ENCODE data around the gene CADM3.

Gene CADM3

DNA sequence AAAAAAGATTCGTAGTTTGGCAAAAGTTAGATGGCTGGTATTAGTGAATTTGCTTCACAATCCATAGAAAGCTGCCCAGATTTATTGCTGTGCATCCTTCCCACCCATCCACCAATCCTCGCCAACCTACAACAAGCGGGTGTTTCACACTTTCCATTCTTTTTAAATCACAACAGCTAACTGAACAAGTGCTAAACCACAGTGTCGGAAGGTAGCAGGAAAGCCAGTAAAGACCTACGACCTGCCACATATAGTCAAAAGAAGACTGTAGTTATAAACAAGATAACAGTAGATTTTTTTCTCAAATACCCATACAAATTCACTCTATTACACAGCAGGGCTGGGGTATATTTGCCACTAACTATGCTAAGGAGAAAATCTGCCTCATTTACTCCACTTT, 47.8 kb upstream of the CADM3 start:
- ATAC-seq: no peak
- TF ChIP-seq ZFP3 (CRISPR knock-in tag; IDR thresholded peaks at IDR 0.05) (no peak), ZNF565 (CRISPR knock-in tag; conservative IDR thresholded peaks at IDR 0.05; ENCODE audit: low read depth) (no peak)

DNA sequence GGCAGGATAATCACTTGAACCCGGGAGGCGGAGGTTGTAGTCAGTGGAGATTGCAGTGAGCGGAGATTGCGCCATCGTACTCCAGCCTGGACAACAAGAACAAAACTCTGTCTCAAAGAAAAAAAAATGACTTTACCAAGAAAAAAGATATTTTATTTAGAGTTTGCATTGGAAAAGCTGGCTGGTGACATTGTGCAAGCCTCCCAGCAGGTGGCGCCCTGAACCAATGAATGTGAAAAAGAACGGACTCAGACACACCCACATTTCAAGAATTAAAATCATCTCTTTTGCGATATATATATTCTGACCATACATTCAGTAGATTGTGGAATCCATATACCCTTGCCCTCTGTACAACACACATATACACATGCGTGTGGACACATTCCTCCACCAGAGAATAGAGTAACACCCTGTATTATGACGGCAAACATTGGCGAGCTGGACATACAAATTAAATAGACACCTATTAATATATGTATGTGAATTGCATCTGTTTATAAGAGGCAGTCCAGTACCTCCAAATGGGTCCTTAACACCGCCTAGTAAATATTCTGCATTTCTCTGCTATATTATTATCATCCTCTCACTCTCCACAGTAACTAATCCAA, 39.0 kb upstream of the CADM3 start:
- TF ChIP-seq CSDC2 (CRISPR knock-in tag; IDR thresholded peaks at IDR 0.05) (no peak), ARNTL (CRISPR knock-in tag; IDR thresholded peaks at IDR 0.05; ENCODE audit: borderline replicate concordance, low read depth) (no peak), PPARA (CRISPR knock-in tag; IDR thresholded peaks at IDR 0.05; ENCODE audit: borderline replicate concordance) (no peak), TOX (CRISPR knock-in tag; IDR thresholded peaks at IDR 0.05; ENCODE audit: borderline replicate concordance) (no peak), TCF4 (CRISPR knock-in tag; IDR thresholded peaks at IDR 0.05; ENCODE audit: borderline replicate concordance) (no peak), OSR1 (CRISPR knock-in tag; IDR thresholded peaks at IDR 0.05) (no peak), GLIS3 (CRISPR knock-in tag; IDR thresholded peaks at IDR 0.05) (no peak)
- TF ChIP-seq, protein P1, sequence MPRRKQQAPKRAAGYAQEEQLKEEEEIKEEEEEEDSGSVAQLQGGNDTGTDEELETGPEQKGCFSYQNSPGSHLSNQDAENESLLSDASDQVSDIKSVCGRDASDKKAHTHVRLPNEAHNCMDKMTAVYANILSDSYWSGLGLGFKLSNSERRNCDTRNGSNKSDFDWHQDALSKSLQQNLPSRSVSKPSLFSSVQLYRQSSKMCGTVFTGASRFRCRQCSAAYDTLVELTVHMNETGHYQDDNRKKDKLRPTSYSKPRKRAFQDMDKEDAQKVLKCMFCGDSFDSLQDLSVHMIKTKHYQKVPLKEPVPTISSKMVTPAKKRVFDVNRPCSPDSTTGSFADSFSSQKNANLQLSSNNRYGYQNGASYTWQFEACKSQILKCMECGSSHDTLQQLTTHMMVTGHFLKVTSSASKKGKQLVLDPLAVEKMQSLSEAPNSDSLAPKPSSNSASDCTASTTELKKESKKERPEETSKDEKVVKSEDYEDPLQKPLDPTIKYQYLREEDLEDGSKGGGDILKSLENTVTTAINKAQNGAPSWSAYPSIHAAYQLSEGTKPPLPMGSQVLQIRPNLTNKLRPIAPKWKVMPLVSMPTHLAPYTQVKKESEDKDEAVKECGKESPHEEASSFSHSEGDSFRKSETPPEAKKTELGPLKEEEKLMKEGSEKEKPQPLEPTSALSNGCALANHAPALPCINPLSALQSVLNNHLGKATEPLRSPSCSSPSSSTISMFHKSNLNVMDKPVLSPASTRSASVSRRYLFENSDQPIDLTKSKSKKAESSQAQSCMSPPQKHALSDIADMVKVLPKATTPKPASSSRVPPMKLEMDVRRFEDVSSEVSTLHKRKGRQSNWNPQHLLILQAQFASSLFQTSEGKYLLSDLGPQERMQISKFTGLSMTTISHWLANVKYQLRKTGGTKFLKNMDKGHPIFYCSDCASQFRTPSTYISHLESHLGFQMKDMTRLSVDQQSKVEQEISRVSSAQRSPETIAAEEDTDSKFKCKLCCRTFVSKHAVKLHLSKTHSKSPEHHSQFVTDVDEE (CRISPR knock-in tag; IDR thresholded peaks at IDR 0.05): no peak
- ATAC-seq: peak; percentile 91

DNA sequence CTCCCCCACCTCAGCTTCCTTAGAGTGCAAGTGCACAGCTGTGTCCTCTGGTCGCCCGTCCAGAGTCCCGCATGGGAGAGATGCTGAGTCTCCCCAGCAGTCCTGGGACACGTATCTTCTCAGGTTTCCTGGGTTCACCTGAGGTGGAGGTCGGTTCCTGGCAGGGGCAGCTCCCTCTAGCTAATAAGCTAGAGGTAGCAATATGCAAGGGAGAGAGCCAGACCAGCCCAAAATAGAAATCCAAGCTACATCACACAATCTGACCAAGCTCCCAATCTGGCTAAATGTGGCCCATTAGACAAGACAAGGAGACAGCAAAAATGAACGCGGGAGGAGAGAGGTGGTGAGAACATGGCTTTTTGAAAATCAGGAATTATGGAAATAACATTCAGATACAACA, 30.9 kb upstream of the CADM3 start:
- TF ChIP-seq RARB (CRISPR knock-in tag; IDR thresholded peaks at IDR 0.05): no peak
- TF ChIP-seq, protein P2, sequence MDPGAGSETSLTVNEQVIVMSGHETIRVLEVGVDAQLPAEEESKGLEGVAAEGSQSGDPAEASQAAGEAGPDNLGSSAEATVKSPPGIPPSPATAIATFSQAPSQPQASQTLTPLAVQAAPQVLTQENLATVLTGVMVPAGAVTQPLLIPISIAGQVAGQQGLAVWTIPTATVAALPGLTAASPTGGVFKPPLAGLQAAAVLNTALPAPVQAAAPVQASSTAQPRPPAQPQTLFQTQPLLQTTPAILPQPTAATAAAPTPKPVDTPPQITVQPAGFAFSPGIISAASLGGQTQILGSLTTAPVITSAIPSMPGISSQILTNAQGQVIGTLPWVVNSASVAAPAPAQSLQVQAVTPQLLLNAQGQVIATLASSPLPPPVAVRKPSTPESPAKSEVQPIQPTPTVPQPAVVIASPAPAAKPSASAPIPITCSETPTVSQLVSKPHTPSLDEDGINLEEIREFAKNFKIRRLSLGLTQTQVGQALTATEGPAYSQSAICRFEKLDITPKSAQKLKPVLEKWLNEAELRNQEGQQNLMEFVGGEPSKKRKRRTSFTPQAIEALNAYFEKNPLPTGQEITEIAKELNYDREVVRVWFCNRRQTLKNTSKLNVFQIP (CRISPR knock-in tag; IDR thresholded peaks at IDR 0.05; ENCODE audit: borderline replicate concordance, low read depth): no peak
- TF ChIP-seq BACH2 (CRISPR knock-in tag; IDR thresholded peaks at IDR 0.05; ENCODE audit: borderline replicate concordance): no peak
- TF ChIP-seq, protein P3, sequence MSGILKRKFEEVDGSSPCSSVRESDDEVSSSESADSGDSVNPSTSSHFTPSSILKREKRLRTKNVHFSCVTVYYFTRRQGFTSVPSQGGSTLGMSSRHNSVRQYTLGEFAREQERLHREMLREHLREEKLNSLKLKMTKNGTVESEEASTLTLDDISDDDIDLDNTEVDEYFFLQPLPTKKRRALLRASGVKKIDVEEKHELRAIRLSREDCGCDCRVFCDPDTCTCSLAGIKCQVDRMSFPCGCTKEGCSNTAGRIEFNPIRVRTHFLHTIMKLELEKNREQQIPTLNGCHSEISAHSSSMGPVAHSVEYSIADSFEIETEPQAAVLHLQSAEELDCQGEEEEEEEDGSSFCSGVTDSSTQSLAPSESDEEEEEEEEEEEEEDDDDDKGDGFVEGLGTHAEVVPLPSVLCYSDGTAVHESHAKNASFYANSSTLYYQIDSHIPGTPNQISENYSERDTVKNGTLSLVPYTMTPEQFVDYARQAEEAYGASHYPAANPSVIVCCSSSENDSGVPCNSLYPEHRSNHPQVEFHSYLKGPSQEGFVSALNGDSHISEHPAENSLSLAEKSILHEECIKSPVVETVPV (CRISPR knock-in tag; IDR thresholded peaks at IDR 0.05): no peak
- no peak for TF ChIP-seq GLIS3 (CRISPR knock-in tag; IDR thresholded peaks at IDR 0.05)
- no peak for TF ChIP-seq ZFP3 (CRISPR knock-in tag; IDR thresholded peaks at IDR 0.05)
- TF ChIP-seq ARNTL (CRISPR knock-in tag; IDR thresholded peaks at IDR 0.05; ENCODE audit: borderline replicate concordance, low read depth): no peak
- no peak for TF ChIP-seq PPARA (CRISPR knock-in tag; IDR thresholded peaks at IDR 0.05; ENCODE audit: borderline replicate concordance)
- no peak for TF ChIP-seq ZNF565 (CRISPR knock-in tag; conservative IDR thresholded peaks at IDR 0.05; ENCODE audit: low read depth)
- TF ChIP-seq TCF4 (CRISPR knock-in tag; IDR thresholded peaks at IDR 0.05; ENCODE audit: borderline replicate concordance): no peak
- TF ChIP-seq ZFP30 (CRISPR knock-in tag; IDR thresholded peaks at IDR 0.05): no peak
- no peak for TF ChIP-seq ZNF70 (CRISPR knock-in tag; IDR thresholded peaks at IDR 0.05)
- TF ChIP-seq ESRRG (CRISPR knock-in tag; IDR thresholded peaks at IDR 0.05): no peak
- TF ChIP-seq ZC3H10 (CRISPR knock-in tag; IDR thresholded peaks at IDR 0.05): no peak
- no peak for TF ChIP-seq ISL1 (CRISPR knock-in tag; IDR thresholded peaks at IDR 0.05)
- TF ChIP-seq OSR1 (CRISPR knock-in tag; IDR thresholded peaks at IDR 0.05): no peak
- no peak for ATAC-seq

DNA sequence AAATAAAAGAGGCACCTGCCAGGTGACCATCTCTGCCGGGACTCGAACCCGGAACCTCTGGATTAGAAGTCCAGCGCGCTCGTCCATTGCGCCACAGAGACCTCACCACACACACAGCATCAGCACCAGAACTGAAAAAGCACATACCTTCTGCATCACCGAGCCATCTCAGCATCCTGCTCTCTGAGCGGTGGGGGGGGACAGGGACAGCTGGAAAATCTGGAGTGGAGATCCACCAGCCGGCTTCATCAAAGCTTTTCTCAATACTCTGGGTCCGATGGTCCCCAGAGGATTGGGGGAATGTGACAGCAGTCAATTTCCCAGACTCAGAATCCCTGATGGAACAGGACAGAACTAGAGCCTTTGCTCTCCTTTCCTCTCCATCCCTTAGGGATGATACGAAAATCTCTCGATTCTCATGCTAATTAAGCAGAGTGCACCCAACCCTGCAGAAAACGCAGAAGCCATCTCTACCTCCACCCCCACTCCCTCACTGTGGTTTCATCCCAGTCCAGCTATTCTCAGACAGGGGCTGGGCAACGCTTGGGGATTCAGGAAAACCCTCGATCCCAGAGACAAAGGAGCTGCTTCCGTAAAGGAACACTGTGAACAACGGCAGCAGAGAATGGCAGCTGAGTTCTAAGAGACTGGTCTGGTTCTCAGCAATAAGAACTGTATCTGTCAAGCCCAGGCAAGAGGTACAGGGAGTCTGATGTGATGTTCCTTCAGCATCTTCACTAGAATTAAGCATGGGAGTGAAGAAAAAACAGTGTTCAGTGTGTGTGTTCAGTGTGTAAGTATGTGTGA, 29.6 kb upstream of the CADM3 start:
- TF ChIP-seq, protein P1 (CRISPR knock-in tag; IDR thresholded peaks at IDR 0.05): no peak
- peak; percentile 91 for TF ChIP-seq ZFP3 (CRISPR knock-in tag; IDR thresholded peaks at IDR 0.05)
- peak; percentile 76 for ATAC-seq

All from SK-N-SH treated with all-trans-retinoic acid at 6 μM for 48 hours (cell line).